NB4 (cell line): ENCODE data around the gene WDR33.

ENCODE experiments used
- DNase-seq: peaks from one replicate; pipeline ENCODE4 v3.0.0; 2010; ENCODE audit warnings: low read depth
- H3K4me3 ChIP-seq: one replicate; pipeline ENCODE4 v1.5.1; 2011; ENCODE audit warnings: mild to moderate bottlenecking, low read depth, low read length, moderate library complexity
- CTCF ChIP-seq: IDR thresholded peaks from one replicate; pipeline ENCODE4 v1.5.1; 2012; ENCODE audit warnings: low read depth, low read length
- MYC ChIP-seq: IDR thresholded peaks from 2 replicates; pipeline ENCODE4 v1.6.1; 2011; ENCODE audit warnings: low read depth, low read length
- POLR2A ChIP-seq: IDR thresholded peaks from 2 replicates; pipeline ENCODE4 v1.6.1; 2011; ENCODE audit warnings: mild to moderate bottlenecking; ENCODE audit not compliant: insufficient read length; ENCODE audit errors: extremely low read depth
- TF ChIP-seq, protein P1 (sequence below): IDR thresholded peaks from 2 replicates; pipeline ENCODE4 v1.6.1; 2011; ENCODE audit warnings: low read depth, low read length

Gene WDR33

DNA sequence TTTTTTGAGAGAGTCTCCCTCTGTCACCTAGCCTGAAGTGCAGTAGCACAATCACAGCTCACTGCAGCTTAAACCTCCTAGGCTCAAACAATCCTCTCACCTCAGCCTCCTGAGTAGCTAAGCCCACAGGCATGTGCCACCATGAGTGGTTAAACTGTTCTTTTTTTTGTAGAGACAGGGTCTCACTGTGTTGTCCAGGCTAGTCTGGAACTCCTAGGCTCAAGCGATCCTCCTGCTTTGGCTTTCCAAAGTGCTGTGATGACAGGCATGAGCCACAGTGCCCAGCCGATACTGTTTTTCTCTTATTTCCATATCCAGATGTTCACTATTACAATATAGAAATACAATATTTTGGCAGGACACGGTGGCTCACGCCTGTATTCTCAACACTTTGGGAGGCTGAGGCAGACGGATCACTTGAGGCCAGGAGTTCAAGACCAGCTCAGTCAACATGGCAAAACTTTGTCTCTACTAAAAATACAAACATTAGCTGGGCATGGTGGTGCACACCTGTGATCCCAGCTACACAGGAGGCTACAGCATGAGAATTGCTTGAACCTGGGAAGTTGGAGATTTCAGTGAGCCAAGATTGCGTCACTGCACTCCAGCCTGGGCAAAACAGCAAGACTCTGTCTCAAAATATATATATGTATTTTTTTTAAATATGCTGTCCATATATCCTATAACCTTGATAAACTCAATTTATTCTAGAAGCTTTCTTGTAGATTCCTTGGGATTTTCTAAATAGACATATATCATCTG, 24.7 kb downstream of the WDR33 start:
- H3K4me3 ChIP-seq: no peak overlapping the region
- no peak for TF ChIP-seq CTCF
- TF ChIP-seq, protein P1, sequence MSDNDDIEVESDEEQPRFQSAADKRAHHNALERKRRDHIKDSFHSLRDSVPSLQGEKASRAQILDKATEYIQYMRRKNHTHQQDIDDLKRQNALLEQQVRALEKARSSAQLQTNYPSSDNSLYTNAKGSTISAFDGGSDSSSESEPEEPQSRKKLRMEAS: no peak
- no peak for TF ChIP-seq MYC
- no peak for TF ChIP-seq POLR2A
- no peak for DNase-seq

DNA sequence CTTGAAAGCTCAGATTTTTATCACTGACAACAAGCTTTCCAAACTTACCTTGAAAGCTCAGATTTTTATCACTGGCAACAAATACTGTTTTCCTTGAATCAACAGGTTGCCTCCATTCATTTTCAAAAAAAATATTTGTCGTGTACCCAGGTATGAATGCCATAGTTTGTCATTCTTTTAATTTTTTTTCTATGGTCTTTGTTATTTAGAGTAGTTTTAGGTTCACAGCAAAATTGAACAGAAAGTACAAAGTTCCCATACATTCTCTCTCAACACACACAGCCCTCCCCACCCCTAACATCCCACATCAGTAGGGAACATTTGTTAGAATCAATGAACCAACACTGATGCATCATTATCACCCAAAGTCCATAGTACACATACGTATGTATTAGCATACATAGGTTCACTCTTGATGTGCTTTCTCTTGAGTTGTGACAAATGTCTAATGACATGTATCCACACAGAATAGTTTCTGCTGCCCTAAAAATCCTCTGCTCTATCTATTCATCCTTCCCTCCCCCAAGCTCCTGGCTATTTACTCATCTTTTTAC, 25.9 kb downstream of the WDR33 start:
- H3K4me3 ChIP-seq: no peak overlapping the region
- no peak for DNase-seq
- TF ChIP-seq, protein P1: no peak
- TF ChIP-seq CTCF: no peak
- no peak for TF ChIP-seq POLR2A
- TF ChIP-seq MYC: no peak

GRCh38 chr2:127783101-127783500, 27.9 kb downstream of the WDR33 start:
- TF ChIP-seq POLR2A (no peak), MYC (no peak), CTCF (no peak)
- TF ChIP-seq, protein P1: no peak
- DNase-seq: no peak
- H3K4me3 ChIP-seq: no peak overlapping the region

DNA sequence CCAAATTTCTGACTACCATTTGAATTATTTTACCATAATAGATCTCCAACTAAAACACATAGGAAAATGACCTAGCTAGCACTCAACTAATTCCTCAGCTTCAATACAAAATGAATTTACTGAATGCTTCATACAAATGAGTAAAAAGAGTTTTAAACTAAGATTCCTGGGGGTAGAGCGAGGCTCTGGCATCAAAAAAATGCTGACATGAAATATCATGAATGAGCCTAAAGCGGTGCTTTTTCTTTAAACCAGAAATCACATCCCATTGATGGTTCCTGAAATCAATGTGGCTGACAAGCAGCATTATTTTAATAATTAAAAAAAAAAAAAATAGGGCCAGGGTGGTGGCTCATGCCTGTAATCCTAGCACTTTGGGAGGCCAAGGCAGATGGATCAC, 32.1 kb downstream of the WDR33 start:
- no peak for DNase-seq
- no peak for TF ChIP-seq POLR2A
- no peak for TF ChIP-seq CTCF
- TF ChIP-seq, protein P1: no peak
- no peak for TF ChIP-seq MYC
- no peak overlapping the region for H3K4me3 ChIP-seq

- no peak overlapping the region for H3K4me3 ChIP-seq
- TF ChIP-seq, protein P1: no peak
- TF ChIP-seq CTCF (no peak), MYC (no peak), POLR2A (no peak)
- no peak for DNase-seq
Observed at GRCh38 chr2:127778447-127778846, 32.5 kb downstream of the WDR33 start.
